ENCODE data around the gene XPR1. TPM values are rescaled to one million over a fixed set of nuclear protein-coding genes. Genes with fewer than 3 reads are reported as not detected.

The XPR1 gene
- total RNA-seq, 1 donor from 2014 or later, result 62.6 TPM

GRCh38 chr1:180836449-180836848 is 204.6 kb downstream of the XPR1 start:
- Mint-ChIP-seq H3K9me3 (ENCODE audit: low read depth) (peaks cover 19% of the 10 kb centered on the region), H3K27ac (no peak overlapping the region), H3K4me1 (ENCODE audit: low read depth) (peaks cover 4% of the 10 kb centered on the region), H3K27me3 (no peaks in the 10 kb centered on the region), H3K36me3 (ENCODE audit: insufficient read depth) (peaks cover 42% of the 10 kb centered on the region), H3K4me3 (ENCODE audit: low read depth) (no peak overlapping the region)
- TF ChIP-seq, protein P1, sequence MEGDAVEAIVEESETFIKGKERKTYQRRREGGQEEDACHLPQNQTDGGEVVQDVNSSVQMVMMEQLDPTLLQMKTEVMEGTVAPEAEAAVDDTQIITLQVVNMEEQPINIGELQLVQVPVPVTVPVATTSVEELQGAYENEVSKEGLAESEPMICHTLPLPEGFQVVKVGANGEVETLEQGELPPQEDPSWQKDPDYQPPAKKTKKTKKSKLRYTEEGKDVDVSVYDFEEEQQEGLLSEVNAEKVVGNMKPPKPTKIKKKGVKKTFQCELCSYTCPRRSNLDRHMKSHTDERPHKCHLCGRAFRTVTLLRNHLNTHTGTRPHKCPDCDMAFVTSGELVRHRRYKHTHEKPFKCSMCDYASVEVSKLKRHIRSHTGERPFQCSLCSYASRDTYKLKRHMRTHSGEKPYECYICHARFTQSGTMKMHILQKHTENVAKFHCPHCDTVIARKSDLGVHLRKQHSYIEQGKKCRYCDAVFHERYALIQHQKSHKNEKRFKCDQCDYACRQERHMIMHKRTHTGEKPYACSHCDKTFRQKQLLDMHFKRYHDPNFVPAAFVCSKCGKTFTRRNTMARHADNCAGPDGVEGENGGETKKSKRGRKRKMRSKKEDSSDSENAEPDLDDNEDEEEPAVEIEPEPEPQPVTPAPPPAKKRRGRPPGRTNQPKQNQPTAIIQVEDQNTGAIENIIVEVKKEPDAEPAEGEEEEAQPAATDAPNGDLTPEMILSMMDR (IDR thresholded peaks at IDR 0.05; ENCODE audit: unreplicated experiment), result no peak
- no peak for DNase-seq (ENCODE audit: low spot score, unreplicated experiment)

DNA sequence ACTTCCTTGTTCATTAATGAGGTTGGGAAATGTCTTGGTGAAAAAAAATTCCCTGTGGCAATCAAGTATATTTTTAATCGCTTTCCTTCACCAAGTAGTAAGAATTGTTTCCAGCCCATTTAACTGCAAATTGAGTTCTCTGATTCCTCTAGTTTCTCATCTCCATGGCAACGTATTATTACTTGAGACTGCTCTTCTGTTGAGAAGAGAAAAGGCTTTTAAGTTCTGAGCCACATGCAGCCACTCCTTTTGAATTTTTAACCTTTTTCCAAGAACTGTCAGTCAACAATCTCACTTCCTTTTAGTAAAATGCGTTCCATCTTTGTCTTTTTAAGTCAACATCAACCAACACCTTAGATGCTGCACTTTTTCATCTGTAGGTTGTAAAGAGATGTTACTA is 205.2 kb downstream of the XPR1 start:
- TF ChIP-seq, protein P1 (IDR thresholded peaks at IDR 0.05; ENCODE audit: unreplicated experiment), result no peak
- Mint-ChIP-seq H3K27ac (no peak overlapping the region), H3K4me3 (ENCODE audit: low read depth) (no peak overlapping the region), H3K4me1 (ENCODE audit: low read depth) (peaks cover 9% of the 10 kb centered on the region), H3K36me3 (ENCODE audit: insufficient read depth) (peaks cover 36% of the 10 kb centered on the region), H3K27me3 (no peaks in the 10 kb centered on the region), H3K9me3 (ENCODE audit: low read depth) (peaks cover 16% of the 10 kb centered on the region)
- no peak for DNase-seq (ENCODE audit: low spot score, unreplicated experiment)

DNA sequence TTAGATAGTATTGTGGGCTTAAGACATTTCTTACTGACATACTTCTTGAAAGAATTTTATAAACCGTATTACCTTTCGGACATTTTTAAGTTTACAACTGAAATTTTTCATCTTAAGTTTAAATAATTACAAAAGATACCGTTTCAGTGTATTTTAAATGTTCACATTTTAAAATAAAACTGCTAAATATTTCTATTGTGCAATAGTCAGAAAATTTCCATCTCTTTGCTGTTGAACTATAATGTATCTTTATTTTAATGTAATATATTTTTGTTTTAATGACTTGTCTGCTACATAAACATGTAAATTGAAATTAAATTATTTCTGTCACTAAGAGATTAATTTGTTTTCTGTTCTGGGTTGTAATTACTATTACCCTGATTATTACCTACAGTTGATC is 206.7 kb downstream of the XPR1 start:
- no peak overlapping the region for H3K4me3 Mint-ChIP-seq (ENCODE audit: low read depth)
- no peaks in the 10 kb centered on the region for H3K27me3 Mint-ChIP-seq
- DNase-seq (ENCODE audit: low spot score, unreplicated experiment), result no peak
- TF ChIP-seq, protein P1 (IDR thresholded peaks at IDR 0.05; ENCODE audit: unreplicated experiment), result no peak
- peaks cover 13% of the 10 kb centered on the region for H3K4me1 Mint-ChIP-seq (ENCODE audit: low read depth)
- H3K36me3 Mint-ChIP-seq (ENCODE audit: insufficient read depth), result peaks cover 23% of the 10 kb centered on the region
- no peak overlapping the region for H3K27ac Mint-ChIP-seq
- H3K9me3 Mint-ChIP-seq (ENCODE audit: low read depth), result peaks cover 4% of the 10 kb centered on the region

DNA sequence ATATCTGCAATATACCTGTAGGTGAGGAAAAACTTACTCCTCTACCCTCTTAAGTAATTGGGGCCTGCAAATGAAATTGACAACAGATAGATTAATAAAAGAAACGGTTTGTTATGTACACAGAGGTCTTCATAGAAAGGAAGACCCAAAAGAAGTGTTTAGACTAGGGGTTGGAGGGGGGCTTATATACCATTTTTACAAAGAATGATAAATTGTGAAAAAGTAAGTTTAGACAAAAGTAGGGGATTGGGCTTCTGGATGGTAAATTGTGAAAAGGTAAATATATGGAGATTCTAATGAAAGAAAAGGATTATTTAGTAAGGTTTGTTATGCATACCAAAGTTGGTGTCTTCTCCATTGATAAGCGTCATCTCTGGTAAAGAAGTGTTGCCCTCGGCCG is 207.7 kb downstream of the XPR1 start:
- TF ChIP-seq, protein P1 (IDR thresholded peaks at IDR 0.05; ENCODE audit: unreplicated experiment), result no peak
- Mint-ChIP-seq H3K36me3 (ENCODE audit: insufficient read depth) (peaks cover 21% of the 10 kb centered on the region), H3K4me1 (ENCODE audit: low read depth) (peaks cover 13% of the 10 kb centered on the region), H3K27me3 (no peaks in the 10 kb centered on the region), H3K4me3 (ENCODE audit: low read depth) (no peak overlapping the region), H3K9me3 (ENCODE audit: low read depth) (peaks cover 4% of the 10 kb centered on the region), H3K27ac (no peak overlapping the region)
- no peak for DNase-seq (ENCODE audit: low spot score, unreplicated experiment)

DNA sequence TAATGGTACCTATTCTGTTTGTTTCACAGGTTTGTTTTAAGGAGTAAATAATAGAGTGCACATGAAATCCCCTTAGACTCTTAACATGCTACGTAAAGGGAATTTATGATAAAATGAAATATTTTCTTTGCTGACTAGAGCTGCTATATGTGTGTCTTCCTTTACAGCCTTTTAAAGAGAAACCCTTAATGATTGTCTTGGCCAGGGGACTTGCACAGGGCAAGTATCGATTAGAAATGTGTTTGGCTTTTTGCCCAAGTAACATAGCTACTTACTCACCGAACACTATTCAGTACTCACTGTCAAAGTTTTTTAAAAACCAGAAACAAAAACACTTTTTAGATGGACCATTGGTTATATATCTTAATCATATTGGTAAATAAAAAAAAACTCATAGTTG is 209.6 kb downstream of the XPR1 start:
- Mint-ChIP-seq H3K4me1 (ENCODE audit: low read depth) (peaks cover 13% of the 10 kb centered on the region), H3K36me3 (ENCODE audit: insufficient read depth) (peaks cover 10% of the 10 kb centered on the region), H3K9me3 (ENCODE audit: low read depth) (peaks cover 4% of the 10 kb centered on the region), H3K27me3 (no peaks in the 10 kb centered on the region), H3K27ac (no peak overlapping the region), H3K4me3 (ENCODE audit: low read depth) (no peak overlapping the region)
- TF ChIP-seq, protein P1 (IDR thresholded peaks at IDR 0.05; ENCODE audit: unreplicated experiment), result no peak
- DNase-seq (ENCODE audit: low spot score, unreplicated experiment), result no peak
